Measurements from ENCODE around the gene SPAAR.
A peak's percentile ranks its signal among the peaks of the same experiment; 100 is the strongest.
"Not testable (repeated sequence)": the region's sequence is repeated elsewhere in the genome, so short reads cannot be mapped to it uniquely, and the experiment has no call there.

Gene SPAAR

DNA sequence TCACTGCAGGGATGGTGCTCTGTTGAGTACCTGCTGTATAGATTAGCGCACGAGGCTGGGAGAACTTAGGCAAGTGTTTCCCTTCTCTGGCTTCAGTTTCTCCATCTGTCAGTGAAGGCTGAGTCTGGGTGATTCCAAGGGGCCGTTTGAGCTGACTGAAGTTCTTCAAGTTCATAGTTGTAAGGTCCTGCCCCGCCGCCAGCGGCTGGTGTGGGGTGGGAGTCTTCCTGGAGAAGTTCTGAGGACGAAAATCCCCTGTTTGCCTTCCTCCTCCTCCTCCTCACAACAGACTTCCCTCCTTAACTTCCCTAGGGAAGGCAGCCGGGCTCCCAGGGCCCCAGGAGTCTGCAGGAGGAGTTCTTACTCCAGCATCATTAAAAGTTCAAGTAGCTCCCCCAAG is 5.0 kb upstream of the SPAAR start:
- DNase-seq (ENCODE audit: low read depth), result no peak

DNA sequence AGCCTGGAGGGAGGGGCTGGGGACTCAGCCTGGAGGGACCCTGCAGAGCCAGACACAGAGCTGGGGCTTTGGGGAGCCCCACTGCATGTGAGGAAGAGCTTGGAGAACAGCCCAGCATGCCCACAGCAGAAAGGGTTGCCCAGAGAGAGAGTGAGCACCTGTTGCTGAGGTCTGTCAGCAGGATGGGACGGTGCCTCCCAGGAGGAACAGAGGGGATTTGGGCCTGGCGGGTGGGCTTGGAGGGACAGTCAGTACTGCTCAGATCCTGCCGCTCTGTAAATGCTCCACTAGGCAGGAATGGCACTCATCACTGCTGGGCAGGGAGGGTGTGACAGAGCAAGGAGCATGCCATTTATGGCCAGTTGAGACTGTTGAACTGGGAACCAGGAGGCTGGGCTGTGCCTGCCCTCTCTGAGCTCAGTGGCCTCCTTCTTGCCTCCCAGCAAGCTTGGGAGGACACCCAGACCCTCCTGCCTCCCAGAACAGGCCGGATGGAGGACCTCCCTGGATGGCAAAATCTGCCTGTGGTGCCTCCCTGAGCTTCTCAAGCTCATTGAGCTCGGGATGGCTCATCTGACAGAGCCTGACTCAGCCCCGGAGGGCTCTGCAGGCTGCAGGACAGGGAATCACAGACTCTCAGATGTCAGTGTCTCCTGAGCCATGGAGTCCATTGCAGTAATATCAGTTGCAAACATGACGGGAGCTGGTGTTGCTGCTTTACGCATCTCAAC is 4.1 kb upstream of the SPAAR start:
- no peak for DNase-seq (ENCODE audit: low read depth)

DNA sequence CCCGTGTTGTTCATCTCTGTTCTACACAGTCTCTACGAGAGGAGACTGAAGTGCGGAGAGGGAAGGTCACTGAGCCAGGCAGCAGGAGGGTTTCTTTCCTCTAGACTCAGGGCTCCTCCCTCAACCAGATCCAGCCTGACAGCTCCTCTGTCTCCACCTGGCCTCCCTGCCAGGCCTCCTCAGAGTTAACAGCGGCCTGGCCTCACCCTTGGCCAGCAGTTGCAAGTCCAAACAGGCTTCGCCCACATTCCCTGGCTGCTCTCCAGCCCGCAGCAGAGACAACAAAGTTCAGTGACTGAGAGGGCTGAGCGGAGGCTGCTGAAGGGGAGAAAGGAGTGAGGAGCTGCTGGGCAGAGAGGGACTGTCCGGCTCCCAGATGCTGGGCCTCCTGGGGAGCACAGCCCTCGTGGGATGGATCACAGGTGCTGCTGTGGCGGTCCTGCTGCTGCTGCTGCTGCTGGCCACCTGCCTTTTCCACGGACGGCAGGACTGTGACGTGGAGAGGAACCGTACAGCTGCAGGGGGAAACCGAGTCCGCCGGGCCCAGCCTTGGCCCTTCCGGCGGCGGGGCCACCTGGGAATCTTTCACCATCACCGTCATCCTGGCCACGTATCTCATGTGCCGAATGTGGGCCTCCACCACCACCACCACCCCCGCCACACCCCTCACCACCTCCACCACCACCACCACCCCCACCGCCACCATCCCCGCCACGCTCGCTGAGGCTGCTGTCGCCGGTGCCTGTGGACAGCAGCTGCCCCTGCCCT is 3.2 kb upstream of the SPAAR start, which contains the start of gene HRCT1:
HRCT1 (plus strand) TSS at position 291 of the 768 bp plus-strand sequence; CDS start at position 377, 86 bp downstream.
- no peak for DNase-seq (ENCODE audit: low read depth)

DNA sequence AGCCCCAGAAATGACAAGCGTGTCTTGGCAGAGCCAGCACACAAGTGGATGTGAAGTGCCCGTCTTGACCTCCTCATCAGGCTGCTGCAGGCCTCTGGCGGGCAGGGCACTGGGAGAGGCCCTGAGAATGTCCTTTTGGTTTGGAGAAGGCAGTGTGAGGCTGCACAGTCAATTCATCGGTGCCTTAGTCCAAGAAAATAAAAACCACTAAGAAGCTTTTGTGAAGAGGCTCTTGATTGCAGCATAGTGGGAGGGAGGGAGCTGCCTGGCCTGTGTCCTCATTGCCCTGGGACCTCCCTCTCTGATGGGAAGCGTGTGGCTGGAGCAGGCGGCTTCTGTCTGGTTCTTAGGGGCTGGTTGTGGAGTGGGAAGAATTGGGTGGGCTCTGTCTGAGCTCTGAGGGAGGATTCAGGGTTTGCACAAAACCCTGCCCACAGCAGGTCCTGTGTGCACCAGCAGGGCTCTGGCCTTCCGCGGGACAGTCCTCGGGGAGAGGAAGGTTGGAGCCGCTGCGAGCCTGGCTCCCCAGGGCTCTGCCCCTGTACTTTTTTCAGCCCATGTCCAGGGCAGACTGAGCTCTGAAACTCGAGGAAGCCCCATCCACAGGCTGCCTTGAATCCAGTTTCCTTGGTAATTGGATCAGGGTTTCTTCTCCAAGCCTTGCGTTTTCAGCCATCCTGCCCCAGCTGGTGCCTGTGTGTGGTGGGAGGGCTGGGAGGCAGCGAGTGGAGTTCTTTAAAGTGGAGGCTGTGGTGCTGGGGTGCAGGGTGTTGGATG is 2.2 kb upstream of the SPAAR start:
- no peak for DNase-seq (ENCODE audit: low read depth)

DNA sequence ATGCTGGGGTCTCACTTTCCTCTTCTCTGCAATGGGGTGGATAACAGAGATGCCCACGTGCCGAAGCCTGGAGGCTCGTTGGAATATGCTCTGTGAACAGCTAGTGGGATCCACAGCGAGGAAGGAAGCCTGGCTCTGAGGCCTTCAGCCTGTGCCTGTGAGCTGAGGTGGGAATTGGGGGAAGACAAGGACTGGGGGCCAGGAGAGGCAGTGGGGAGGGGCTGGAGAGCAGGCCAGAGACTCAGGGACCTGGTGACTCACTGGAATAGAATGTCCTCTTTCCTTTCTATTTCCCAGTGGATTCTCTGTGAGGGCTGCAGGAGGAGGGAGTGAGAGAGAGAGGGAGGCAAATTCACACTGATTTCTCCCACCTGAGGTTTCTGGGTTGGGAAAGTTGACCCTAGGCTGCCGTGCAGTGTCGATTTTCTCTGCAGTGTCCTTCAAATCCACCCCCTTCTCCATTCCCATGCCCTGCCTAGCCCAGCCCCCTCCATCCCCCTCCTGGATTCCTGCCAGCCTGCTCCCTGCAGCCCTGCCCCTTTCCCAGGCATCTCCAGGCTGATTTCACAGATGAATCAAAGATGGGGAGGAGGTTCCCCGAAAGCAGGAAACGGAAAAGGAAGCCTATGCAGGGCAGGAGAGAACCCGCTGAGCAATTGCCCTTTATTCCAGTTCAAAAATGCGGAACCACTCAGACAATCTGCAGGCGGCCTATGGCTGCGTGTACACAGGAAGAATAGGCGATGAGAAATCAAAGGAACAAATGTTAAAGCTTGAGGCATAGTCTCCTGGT is 1.4 kb upstream of the SPAAR start:
- DNase-seq (ENCODE audit: low read depth), result no peak

DNA sequence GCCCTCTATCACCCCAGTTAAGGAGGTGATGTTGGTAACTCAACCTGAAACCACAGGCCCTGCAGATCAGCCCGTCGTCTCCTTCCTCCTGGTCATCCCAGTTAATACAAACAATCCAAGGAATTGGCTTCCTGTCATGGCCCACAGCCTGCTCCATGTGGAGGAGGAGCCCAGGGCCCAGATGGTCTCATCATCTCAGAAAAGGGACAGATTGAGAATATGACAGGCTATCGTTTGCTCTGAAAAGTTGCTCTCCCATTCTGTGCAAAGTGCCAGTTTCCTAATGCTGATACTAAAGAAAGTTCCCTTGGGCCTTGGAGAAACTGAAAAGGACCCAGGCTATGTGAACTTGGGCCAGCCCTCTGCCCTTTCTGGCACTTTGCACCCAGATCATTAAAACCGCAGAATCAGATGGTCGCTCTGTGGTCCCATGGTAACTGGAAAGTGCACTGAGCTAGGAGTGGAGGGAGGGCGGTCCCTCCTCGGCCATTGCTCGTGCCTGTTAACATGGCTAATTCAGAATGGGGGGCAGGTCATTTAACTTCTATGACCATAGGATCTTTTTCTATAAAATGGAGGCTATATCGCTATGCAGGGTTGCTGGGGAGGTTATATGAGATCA is 675 bp upstream of the SPAAR start:
- no peak for DNase-seq (ENCODE audit: low read depth)

DNA sequence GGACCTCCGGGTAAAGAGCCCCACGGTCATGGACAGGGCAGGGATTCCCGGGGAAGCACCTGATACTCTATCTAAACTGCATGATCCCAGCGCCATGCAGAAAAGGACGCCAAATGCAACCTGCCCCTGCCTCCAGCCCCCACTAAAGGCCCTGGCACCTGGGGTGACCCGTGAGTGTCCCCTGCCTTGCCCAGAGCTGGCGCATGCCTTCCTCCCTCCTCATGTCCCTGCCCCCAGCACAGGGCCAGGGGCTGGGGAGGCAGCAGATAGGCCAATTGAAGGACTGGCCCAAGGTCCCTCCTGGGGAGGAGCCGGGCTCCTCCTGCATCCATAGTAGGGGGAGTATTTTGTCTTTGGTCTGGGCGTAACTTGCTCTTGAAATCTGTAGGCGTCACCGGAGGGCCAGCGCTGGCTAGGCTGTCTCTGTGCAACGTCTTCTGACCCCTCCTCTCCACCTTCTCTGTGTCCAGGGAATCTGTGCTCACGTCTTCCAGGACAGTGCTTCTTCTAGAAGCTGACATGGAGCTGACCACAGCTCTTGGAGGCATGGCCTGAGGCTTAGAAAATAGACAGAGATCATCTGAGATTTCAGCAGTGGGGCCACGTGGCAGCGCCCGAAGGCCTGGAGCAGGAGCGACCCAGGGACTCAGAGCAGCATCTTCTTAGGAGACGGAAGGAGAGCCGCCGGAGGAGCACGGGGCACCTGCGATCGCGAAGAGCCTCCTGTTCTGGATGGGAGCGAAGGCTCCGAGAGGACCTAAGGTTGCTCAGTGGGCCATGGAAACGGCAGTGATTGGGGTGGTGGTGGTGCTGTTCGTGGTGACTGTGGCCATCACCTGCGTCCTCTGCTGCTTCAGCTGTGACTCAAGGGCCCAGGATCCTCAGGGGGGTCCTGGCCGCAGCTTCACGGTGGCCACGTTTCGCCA is 660 bp downstream of the SPAAR start:
- no peak for DNase-seq (ENCODE audit: low read depth)

DNA sequence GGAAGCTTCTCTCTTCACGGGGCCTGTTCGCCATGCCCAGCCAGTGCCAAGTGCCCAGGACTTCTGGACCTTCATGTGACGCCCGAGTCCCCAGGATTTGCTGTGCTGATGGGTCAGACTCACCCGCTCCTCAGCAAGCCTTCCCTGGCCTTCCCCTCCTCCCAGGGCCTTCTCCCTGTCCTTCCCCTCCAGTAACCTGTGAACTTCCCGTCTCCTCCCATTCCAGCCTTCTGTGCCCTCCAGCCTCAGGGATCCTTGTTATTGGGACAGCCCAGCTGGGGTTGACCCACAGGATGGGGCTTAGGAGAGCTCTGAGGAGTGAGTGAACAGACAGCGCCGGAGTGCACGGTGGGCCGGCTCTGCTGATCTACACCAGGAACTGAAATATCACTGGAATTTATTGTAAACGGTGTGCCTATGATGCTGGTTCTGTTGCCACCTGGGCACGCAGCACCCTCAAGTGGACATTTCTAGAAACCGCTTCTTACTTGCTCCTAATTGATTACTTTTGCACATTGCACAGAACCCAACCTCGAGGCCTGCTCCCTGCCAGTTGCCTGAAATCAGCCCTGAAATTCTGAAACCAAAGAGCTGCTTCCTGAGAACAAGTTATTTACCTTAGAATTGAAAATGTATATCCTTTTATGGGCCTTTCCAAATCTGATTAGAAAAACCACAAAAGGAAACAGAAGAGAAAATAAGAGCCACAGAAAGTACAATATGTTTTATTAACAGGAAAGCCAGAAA is 1.5 kb downstream of the SPAAR start:
- DNase-seq (ENCODE audit: low read depth), result peak; percentile 25

DNA sequence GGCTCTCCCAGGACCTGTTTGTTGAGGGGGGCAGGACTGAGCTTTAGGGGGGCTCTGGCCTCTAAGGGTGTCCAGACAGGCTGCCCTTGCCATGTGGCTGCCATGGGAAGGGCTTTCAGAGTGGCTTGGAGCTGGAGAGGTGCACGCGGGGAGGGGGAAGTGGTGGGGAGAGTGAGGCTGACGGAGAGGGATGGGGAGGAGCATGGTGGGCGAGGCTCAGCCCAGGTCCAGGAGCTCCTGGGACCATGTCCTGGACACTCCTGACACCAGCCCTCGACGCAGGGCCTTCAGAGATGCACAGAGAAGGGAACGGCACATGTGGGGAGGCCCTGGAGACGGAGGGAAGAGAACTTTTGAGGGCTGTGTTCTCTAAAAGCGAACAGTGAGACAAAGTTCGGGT is 2.4 kb downstream of the SPAAR start:
- no peak for DNase-seq (ENCODE audit: low read depth)

DNA sequence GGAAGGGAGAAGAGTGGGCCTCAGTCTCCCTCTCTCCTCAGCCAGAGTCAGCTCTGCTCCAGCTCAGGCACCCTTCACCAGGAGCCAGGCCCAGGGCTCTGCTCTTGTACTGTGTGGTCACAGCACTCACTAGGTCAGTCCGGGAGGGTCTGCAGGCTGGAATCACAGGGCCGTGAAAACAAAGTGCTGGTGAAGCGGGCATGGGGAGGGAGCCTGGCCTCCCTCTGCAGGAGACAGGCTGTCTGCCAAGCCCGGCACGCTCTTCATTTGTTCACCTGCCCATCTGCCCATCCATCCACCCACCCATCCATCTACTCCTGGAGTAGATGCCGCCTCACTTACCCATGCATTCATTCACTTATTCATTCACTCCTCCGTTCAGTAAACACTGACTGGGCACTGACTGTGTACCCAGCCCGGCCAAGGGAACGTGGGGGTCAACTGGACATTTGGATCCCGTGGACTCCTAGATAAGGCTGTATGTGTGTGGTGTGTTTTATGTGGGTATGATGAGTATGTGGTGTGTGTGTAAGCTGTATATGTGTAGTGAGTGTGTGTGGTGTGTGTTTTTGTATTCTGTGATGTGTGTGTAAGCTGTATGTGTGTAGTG is 3.6 kb downstream of the SPAAR start:
- DNase-seq (ENCODE audit: low read depth), result no peak

DNA sequence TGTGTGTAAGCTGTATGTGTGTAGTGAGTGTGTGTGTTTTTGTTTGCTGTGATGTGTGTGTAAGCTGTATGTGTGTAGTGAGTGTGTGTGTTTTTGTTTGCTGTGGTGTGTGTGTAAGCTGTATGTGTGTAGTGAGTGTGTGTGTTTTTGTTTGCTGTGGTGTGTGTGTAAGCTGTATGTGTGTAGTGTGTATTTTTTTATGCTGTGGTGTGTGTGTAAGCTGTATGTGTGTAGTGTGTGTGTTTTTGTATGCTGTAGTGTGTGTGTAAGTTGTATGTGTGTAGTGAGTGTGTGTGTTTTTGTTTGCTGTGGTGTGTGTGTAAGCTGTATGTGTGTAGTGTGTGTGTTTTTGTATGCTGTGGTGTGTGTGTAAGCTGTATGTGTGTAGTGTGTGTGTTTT is 4.1 kb downstream of the SPAAR start:
- DNase-seq (ENCODE audit: low read depth), result not testable (repeated sequence)

DNA sequence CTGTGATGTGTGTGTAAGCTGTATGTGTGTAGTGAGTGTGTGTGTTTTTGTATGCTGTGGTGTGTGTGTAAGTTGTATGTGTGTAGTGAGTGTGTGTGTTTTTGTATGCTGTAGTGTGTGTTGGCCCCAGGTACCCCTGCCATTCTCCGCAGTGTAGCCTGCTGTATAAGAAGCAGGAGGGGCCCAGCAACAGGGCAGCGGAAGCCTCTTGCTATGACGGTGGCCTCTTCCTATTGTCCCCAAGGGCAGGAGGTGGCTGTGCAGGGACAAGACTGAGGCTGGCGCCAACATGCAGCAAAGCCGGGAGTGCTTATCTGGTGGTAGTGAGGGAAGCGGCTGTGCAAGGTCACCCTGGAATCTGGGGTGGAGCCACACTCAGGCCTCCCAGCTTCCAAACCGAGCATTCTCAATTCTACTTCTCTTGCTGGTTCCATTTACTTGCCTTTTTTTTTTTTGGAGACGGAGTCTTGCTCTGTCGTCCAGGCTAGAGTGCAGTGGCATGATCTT is 5.1 kb downstream of the SPAAR start:
- DNase-seq (ENCODE audit: low read depth), result peak; percentile 8

DNA sequence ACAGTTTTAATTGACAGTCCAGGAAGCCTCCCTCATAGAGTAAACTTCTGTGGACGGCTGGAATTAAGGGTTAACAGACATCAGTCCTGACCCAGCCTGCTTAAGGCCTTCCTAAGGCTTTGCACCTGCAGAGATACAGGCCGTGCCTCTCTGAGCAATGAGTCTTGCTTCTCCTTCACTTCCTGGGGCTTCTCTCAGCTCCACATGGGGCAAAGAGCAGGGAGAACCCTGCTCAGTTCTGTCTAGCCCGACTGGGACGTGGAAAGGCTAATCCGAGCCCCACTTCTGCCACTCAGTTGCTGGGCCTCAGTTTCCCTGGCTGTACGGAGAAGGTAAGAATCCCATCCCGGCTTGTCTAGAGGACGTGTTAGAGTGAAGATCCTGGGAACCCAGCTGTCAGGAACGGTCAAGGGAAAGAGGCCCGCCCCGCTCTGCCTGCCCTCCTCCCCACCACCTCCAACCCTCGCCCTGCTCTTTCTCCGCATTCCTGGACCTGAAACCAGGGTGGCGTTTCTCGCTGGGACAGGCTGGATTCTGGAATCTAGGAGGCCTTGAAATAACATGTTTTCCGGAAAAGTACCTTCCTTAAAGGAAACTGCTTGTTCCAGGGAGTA is 6.5 kb downstream of the SPAAR start:
- DNase-seq (ENCODE audit: low read depth), result no peak

DNA sequence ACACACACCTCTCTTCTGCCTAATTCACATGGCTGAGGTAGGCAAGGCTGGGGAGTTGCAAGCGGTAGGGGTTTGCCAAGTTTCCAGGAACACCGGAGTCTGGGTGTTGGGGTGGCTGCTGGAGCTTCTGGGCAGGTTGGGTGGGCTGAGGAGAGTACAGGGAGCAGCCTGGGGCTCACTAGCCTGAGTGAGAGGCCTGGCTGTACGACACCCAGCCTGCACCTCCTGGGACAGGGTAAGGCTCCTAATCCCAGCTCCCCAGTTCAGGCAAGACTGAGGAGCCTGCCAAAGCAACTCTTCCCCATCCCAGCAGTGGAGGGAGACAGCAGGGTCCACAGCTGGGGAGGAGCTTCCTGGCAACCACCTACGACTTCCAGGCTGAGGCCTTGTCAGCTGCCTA is 8.0 kb downstream of the SPAAR start:
- DNase-seq (ENCODE audit: low read depth), result no peak

DNA sequence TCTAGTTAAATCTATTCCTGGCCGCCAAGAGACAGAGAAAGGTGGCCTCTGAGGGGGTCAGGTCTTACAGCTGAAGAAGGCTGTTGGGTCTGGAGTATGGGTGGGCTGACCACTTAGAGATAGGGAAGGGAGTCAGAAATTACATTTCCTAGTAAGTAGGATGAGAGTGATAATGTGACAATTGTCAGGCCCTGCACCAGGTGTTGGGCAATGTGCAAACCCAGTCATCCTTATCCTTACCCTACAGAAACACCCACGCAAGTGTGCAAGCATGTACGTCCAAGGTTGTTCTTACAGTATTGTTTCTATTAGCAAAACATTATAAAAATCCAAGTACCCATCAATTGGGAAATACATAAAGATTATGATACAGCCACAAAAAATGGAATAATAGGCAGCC is 9.5 kb downstream of the SPAAR start:
- DNase-seq (ENCODE audit: low read depth), result no peak

DNA sequence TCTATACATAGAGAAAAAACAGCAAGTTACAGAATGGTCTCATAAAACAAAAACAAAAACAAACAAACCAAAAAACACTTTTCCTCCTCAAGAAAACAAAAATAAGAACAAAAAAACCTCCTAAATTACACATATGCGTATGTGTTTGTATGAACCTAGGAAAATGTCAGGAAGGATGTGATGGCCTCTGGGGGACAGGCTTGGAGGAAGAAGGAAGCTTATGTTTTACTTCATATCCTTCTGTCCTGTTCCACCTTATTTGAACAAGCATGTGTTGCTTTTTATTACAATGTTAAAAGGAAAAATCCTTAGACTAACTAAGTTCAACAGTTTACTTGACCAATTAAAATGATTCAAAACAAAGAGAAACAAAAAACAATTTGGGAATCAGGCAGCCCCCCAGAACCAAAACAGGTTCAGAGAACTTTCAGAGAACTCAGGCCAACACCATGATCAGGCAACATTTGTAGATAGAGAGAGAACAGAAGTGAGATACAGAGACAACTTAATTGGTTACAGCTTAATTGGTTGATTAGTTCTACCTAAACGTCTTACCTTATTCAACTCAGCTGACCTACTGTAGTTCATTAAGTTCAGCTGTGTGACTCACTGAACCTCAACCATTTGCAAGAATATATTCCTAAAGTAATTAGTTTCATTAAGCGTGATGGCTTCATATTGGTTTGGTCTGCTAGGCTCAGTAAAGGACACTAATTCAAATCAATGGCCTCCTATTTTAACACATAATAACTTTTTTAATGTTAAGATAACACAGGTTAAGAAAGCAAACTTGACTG is 10.1 kb downstream of the SPAAR start:
- no peak for DNase-seq (ENCODE audit: low read depth)

DNA sequence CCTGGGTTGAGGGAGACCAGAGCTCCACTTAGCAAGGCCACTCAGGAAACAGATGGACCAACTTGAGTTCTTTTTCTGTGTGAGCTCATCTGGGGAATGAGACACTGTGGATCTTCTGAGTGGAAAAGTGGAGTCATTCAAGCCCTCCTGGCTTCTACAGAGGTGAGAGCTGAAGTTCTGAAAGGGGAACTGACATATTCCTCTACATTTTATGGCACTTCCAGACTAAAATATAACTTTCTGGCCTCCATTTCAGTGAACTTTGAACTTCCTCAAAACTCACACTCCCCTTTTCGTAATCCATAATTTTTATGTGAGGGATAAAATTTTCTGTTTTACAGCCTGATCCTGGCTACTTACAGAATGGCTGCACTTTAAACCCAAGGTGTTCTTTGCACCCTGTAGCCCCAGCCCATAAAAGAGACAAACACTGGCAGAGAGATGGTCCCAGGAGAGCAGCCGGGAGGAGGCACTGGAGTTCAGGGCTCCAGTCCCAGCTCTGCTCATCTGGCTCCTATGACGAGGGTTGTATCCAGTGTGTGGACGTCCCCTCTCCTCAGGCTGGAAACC is 10.8 kb downstream of the SPAAR start:
- no peak for DNase-seq (ENCODE audit: low read depth)

Measured in T follicular helper cell (primary cell).